ENCODE results near the gene NDUFS5.
"Not testable (repeated sequence)": the region's sequence is repeated elsewhere in the genome, so short reads cannot be mapped to it uniquely, and the experiment has no call there.

Gene NDUFS5

DNA sequence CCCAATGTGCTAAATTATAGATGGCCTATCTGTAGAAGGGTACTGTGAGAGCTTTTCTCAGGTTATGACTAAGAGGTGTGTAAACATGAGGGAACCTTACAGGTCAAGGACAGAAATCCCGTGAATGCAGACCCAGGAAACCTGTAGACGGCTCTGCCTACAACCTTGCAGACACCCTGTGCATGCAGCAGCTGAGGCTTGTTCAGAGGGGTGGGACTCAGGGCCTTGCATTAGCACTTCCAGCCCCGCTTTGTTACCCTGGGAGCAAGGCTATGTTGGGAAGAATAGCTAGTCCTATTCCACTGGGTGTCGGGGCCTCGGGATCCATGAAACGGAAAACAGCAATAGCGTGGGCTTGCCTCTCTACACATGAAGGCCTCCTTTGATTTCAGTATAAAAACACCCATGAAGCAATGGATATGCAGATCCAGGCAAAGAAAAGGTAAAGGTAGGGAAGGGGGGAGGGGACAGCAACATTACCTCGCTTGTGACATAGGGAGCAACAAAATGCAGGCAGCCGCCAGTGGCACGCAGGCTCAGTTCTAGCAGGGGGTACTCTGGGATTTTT is 9.5 kb upstream of the NDUFS5 start:
- no peak for DNase-seq (ENCODE audit: low read depth, low spot score)

DNA sequence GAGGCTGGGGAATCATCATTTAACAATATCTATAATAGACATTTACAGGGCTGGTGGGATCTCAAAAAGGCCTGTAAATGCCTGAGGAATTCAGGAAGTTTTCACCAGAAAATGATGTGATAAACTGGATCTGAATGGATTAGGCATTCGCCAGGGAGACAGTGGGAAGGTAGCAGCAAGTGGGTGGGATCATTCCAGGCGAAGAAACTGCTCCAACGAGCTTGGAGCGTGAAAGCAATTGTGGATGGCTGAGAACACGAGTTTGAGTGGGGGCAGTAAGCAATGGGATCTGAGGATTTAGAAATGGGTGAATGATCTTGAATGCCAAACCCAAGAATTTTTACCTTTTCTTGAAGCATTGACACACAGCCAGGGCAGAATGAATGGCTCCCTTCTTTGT is 8.9 kb upstream of the NDUFS5 start:
- no peak for DNase-seq (ENCODE audit: low read depth, low spot score)

GRCh38 chr1:39020494-39020893 is 5.7 kb upstream of the NDUFS5 start:
- not testable (repeated sequence) for DNase-seq (ENCODE audit: low read depth, low spot score)

DNA sequence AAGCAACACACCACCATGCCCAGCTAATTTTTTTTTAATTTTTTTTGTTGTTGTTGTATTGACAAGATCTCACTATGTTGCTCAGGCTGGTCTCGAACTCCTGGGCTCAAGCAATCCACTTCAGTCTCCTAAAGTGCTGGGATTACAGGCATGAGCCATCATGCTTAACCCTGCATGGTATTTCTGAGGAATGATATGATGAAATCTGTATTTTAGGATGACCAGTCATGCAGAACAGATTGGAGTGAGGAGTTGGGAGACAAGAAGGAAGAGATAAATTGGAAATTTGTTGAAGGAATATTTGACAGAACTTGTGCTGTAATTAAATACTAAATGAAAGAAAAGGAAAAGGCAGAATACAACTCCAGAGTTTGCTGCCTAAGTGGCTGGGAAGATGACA is 4.7 kb upstream of the NDUFS5 start:
- no peak for DNase-seq (ENCODE audit: low read depth, low spot score)

- no peak for DNase-seq (ENCODE audit: low read depth, low spot score)
Measured at GRCh38 chr1:39023140-39023539, 3.0 kb upstream of the NDUFS5 start.

- DNase-seq (ENCODE audit: low read depth, low spot score) = no peak
Measured at GRCh38 chr1:39026866-39027507, 837 bp downstream of the NDUFS5 start.

DNA sequence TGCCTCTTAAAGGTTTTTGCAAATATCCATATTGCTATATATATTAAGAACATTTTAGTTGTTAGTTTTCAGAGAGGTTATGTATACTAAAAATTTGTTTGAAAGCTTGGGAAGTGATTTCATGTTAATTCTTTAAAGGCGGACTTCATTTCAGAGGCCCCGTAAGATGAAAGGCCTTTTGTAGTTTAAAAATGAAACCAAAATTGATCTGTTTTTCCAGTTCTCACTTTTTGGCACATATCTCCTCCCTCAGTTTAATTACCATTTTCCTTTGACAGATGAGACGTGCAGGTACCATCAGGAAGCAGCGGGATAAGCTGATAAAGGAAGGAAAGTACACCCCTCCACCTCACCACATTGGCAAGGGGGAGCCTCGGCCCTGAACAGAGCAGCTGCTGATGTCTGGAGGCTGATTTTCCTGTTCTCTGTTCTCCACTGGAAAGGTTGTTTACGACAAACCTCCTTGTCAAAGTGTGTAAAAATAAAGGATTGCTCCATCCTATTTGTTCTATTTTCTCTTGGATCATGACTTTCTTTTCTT is 8.0 kb downstream of the NDUFS5 start:
- DNase-seq (ENCODE audit: low read depth, low spot score) = no peak

GRCh38 chr1:39036678-39037077 is 10.5 kb downstream of the NDUFS5 start:
- no peak for DNase-seq (ENCODE audit: low read depth, low spot score)

DNA sequence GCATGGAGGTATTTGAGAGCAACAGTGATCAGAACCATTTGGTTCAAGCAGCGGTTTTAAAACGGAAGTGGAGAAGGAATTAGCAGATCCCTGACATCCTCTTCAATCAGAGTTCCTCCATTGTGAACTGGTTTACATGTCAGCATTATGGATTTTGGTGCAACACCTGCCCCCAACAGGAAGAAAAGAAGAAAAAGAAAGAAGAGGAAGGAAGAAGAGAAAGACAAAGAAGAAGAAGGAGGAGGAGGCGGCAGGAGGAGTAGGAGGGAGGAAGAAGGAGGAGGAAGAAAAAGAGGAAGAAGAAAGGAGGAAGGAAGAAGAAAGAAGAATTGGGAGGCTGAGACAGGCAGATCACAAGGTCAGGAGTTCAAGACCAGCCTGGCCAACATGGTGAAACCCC is 17.4 kb downstream of the NDUFS5 start:
- no peak for DNase-seq (ENCODE audit: low read depth, low spot score)

DNA sequence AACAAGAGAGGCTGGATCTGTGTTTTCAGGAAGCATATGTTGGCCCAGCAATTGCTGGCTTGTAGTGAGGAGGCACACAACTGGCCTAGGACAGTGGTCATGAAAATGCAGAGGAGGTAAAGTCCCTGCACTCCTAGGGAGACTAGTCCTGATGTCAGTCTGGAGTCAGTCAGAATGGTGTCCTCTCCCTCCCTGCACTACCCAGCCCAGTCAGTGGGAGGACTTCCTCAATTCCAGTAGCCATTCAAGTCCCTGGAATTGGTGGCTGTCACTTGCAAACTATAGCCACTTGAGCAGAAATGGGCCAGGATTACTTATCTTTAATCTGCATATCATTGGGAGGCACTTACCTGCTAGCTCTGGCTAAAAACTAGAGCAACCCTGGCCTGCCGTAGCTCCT is 18.6 kb downstream of the NDUFS5 start:
- no peak for DNase-seq (ENCODE audit: low read depth, low spot score)

GRCh38 chr1:39045231-39045630 is 19.1 kb downstream of the NDUFS5 start:
- no peak for DNase-seq (ENCODE audit: low read depth, low spot score)

DNA sequence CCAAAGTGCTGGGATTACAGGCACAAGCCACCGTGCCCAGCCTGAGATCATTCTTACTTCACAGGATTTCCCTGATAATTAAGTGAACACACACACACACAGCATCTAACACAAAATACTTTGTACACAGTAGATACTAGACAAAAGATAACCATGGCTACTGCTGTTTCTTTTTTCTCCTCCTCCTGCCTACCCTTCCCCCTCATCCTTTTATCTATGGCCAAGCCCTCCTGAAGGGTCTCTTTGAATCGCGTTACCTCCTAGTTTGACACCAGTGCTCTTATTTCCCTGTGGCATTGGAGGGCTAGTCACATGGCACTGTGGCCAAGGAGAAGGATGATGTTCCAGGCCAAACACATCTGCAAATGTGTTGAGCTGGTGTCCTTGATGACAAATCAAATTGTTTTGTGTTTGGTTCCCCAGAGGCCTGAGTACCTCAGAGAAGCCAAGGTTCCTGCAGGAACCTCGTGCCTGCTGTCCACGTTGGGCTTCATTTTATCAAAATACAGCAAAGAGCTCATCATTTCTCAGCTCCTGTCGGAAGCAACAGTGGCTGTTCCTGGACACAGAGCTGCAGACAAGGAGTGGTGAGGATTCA is 20.6 kb downstream of the NDUFS5 start:
- DNase-seq (ENCODE audit: low read depth, low spot score) = no peak

GRCh38 chr1:39047374-39048229 is 21.5 kb downstream of the NDUFS5 start:
- DNase-seq (ENCODE audit: low read depth, low spot score) = no peak

DNA sequence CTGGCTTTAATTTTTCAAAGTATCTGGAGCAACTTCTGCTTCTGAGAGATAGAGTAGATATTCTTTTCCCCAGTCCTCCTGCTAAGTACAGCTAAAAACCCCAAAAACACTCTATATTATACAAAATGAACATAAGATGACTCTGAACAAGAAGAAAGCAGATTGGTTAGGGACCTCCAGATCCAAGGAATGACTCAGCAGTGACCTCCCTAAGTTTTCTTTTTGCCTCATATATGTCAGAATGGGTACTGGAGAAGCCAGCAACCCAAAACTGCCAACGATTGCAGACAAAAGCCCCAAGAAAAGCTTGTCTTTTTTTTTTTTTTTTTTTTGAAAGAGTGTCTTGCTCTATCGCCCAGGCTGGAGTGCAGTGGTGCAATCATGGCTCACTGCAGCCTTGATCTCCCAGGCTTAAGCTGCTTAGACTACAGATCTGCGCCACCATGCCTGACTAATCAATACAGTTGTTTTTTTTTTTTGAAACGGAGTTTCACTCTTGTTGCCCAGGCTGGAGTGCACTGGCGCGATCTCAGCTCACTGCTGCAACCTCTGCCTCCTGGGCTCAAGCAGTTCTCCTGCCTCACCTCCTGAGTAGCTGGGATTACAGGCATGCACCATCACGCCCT is 22.7 kb downstream of the NDUFS5 start:
- DNase-seq (ENCODE audit: low read depth, low spot score) = no peak

- no peak for DNase-seq (ENCODE audit: low read depth, low spot score)
Measured at GRCh38 chr1:39050001-39050400, 23.9 kb downstream of the NDUFS5 start.

GRCh38 chr1:39051193-39051850 is 25.2 kb downstream of the NDUFS5 start:
- DNase-seq (ENCODE audit: low read depth, low spot score) = not testable (repeated sequence)

DNA sequence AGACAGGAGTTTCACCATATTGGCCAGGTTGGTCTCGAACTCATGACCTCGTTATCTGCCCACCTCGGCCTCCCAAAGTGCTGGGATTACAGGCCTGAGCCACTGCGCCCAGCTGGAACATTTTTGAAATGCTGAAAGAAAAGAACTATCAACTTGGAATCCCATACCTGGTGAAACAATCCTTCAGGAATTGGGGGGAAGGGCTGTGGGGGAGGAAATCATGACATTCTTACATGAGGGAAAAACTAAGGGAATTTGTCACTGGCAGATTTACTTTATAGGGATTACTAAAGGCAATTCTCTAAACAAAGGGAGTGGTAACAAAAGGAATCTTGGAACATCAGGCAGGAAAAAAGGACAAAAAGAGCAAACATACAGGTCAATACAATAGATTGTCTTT is 25.8 kb downstream of the NDUFS5 start:
- DNase-seq (ENCODE audit: low read depth, low spot score) = no peak

GRCh38 chr1:39055213-39055710 is 29.1 kb downstream of the NDUFS5 start:
- DNase-seq (ENCODE audit: low read depth, low spot score) = not testable (repeated sequence)

DNA sequence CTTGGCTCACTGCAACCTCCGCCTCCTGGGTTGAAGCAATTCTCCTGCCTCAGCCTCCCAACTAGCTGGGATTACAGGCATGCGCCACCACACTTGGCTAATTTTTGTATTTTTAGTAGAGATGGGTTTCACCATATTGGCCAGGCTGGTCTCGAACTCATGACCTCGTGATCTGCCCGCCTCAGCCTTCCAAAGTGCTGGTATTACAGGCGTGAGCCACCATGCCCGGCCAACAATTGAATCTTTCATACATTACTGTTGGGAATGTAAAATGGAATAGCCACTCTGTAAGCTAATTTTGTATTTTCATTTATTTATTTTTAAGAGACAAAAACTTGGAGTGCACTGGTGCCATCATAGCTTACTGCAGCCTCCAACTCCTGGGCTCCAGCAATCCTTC is 35.4 kb downstream of the NDUFS5 start:
- not testable (repeated sequence) for DNase-seq (ENCODE audit: low read depth, low spot score)

DNA sequence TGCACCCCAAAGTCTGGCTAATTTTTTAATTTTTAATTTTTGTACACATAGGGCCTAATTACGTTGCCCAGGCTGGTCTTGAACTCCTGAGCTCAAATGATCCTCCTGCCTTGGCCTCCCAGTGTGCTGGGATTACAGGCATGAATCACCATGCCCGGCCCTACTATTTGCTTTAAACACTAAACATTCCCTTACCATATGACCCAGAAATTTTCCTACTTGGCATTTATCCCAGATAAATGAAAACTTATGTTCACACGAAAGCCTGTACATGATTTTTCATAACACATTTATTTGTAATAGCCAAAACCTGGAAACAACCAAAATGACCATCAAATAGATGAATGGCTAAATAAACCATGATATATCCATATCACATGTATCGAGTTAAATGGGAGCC is 35.8 kb downstream of the NDUFS5 start:
- no peak for DNase-seq (ENCODE audit: low read depth, low spot score)

GRCh38 chr1:39063191-39063590 is 37.0 kb downstream of the NDUFS5 start:
- no peak for DNase-seq (ENCODE audit: low read depth, low spot score)

Data from activated CD4-positive, CD25-positive, alpha-beta regulatory T cell treated with anti-CD3 and anti-CD28 coated beads, Interleukin-2, amount 50 U/mL, for 16 hours (primary cell).